Testis (tissue), 3 donors: ENCODE data around the gene ARHGAP25. TPM values are rescaled to one million over a fixed set of nuclear protein-coding genes. Genes with fewer than 3 reads are reported as not detected.
A peak's percentile ranks its signal among the peaks of the same experiment; 100 is the strongest.

Experiments
- DNase-seq: peaks from one replicate; pipeline ENCODE4 v3.0.0-alpha.2; 2019
- H3K27ac ChIP-seq, 2 donors: fragments of 200-600 bp; sonication (generic); one replicate each; pipeline ENCODE4 v1.5.1; 2019
- H3K27me3 ChIP-seq: fragments of 200-600 bp; sonication (generic); one replicate; pipeline ENCODE4 v1.5.1; 2019
- H3K36me3 ChIP-seq: fragments of 200-600 bp; sonication (generic); one replicate; pipeline ENCODE4 v1.5.1; 2017; ENCODE audit warnings: low read depth; ENCODE audit errors: missing control alignments
- H3K4me1 ChIP-seq: fragments of 200-600 bp; sonication (generic); one replicate; pipeline ENCODE4 v1.5.1; 2019
- H3K4me3 ChIP-seq, 2 donors: fragments of 200-600 bp; sonication (generic); one replicate each; pipeline ENCODE4 v1.5.1; 2017 to 2019
- H3K9me3 ChIP-seq: fragments of 200-600 bp; sonication (generic); one replicate; pipeline ENCODE4 v1.5.1; 2017
- CTCF ChIP-seq, 3 experiments: fragments of 450-650 bp in 2 of 3; fragments of 200-600 bp in 1 of 3; sonication (generic) in 1 of 3; IDR thresholded peaks; one replicate each; pipeline ENCODE4 v1.5.1; 2016 to 2019; ENCODE audit warnings: antibody characterized with exemption in 3 of 3, mild to moderate bottlenecking in 2 of 3, moderate library complexity in 1 of 3
- POLR2A ChIP-seq: fragments of 450-650 bp; IDR thresholded peaks from one replicate; pipeline ENCODE4 v1.6.1; 2017; ENCODE audit warnings: antibody characterized with exemption, mild to moderate bottlenecking, moderate library complexity
- WGBS, 2 donors: methylation state at CpG; one replicate each; pipeline ENCODE4 v1.1.5; 2018; 5-methylcytosine and 5-hydroxymethylcytosine counted together
- intact Hi-C: fragments of 100-400 bp; cut with DNase I; formaldehyde crosslinking; loops from one replicate; pipeline ENCODE4 v1.15.1; 2023; ENCODE audit warnings: low total_unique reads
- polyA plus RNA-seq: library from polyadenylated mRNA; stranded (reverse); fragments of 350-450 nt; fragmentation: Illumina TruSeq; extraction: RNeasy Lipid Tissue Mini Kit (QIAGEN cat#74804); gene quantifications from one replicate; pipeline ENCODE4 v1.2.3, GENCODE V29; 2014; ENCODE audit warnings: low read depth, low replicate concordance; ENCODE audit not compliant: insufficient read depth
- total RNA-seq, 2 donors: library from RNA; depleted of rRNA; stranded (reverse); fragments of >200 nt; gene quantifications; one replicate each; pipeline ENCODE4 v1.2.3, GENCODE V29; 2016

Gene ARHGAP25
- total and polyA plus RNA-seq, 3 donors from 2014 or later = 6.2 to 8.2 (median 6.7) TPM

- Histone ChIP-seq H3K4me1 (peaks cover 28% of the 10 kb centered on the region), H3K36me3 (no peaks in the 10 kb centered on the region), H3K4me3 (no peak overlapping the region), H3K9me3 (no peaks in the 10 kb centered on the region), H3K27me3 (no peaks in the 10 kb centered on the region), H3K27ac (no peak overlapping the region)
- DNase-seq = no peak
- 61 to 63% methylated on average over 6 of the region's 6 CpGs for WGBS, 2 donors
- no peak for TF ChIP-seq CTCF (IDR thresholded peaks at IDR 0.05)
- TF ChIP-seq POLR2A = no peak
- intact Hi-C loops = no loop called here
Measured at GRCh38 chr2:68764041-68764805, 29.6 kb downstream of the ARHGAP25 start.

- no peak for TF ChIP-seq CTCF (IDR thresholded peaks at IDR 0.05)
- no peak for TF ChIP-seq POLR2A
- 72 to 84% methylated on average over 5 of the region's 5 CpGs for WGBS, 2 donors
- Histone ChIP-seq H3K36me3 (no peaks in the 10 kb centered on the region), H3K4me1 (peaks cover 28% of the 10 kb centered on the region), H3K4me3 (no peak overlapping the region), H3K27me3 (no peaks in the 10 kb centered on the region), H3K27ac (no peak overlapping the region), H3K9me3 (no peaks in the 10 kb centered on the region)
- no peak for DNase-seq
- intact Hi-C loops = no loop called here
Measured at GRCh38 chr2:68764806-68765311, 30.2 kb downstream of the ARHGAP25 start.

GRCh38 chr2:68765739-68766375, 31.2 kb downstream of the ARHGAP25 start:
- H3K27me3 ChIP-seq = no peaks in the 10 kb centered on the region
- no peak overlapping the region for H3K27ac ChIP-seq
- 58 to 64% methylated on average over 4 of the region's 4 CpGs for WGBS, 2 donors
- no peaks in the 10 kb centered on the region for H3K36me3 ChIP-seq
- intact Hi-C loops = no loop called here
- DNase-seq = no peak
- H3K4me1 ChIP-seq = peaks cover 30% of the 10 kb centered on the region
- no peaks in the 10 kb centered on the region for H3K9me3 ChIP-seq
- TF ChIP-seq POLR2A = no peak
- no peak for TF ChIP-seq CTCF (IDR thresholded peaks at IDR 0.05)
- no peak overlapping the region for H3K4me3 ChIP-seq

GRCh38 chr2:68766376-68766845, 31.8 kb downstream of the ARHGAP25 start:
- DNase-seq = peak; percentile 65
- peaks cover 36% of the 10 kb centered on the region for H3K4me1 ChIP-seq
- TF ChIP-seq CTCF (IDR thresholded peaks at IDR 0.05) = no peak
- TF ChIP-seq POLR2A = no peak
- WGBS, 2 donors = 22 to 34% methylated on average over 5 of the region's 5 CpGs
- H3K9me3 ChIP-seq = no peaks in the 10 kb centered on the region
- intact Hi-C loops = no loop called here
- H3K36me3 ChIP-seq = no peaks in the 10 kb centered on the region
- no peak overlapping the region for H3K4me3 ChIP-seq
- H3K27ac ChIP-seq = peak overlapping the region in 1 of 2 donors; percentile 1
- no peaks in the 10 kb centered on the region for H3K27me3 ChIP-seq
